MM.1S (cell line): ENCODE measurements around the gene TMEM37.

Experiments
- DNase-seq: peaks from one replicate; pipeline ENCODE4 v3.0.0-alpha.2; 2015
- H2AFZ ChIP-seq: fragments of 300-600 bp; sonication (generic); 2 replicates; pipeline ENCODE4 v1.6.0; 2016; ENCODE audit warnings: antibody characterized with exemption, low read length
- H3F3A ChIP-seq: fragments of 300-600 bp; sonication (generic); 2 replicates; pipeline ENCODE4 v1.6.1; 2016; ENCODE audit warnings: mild to moderate bottlenecking, antibody characterized with exemption, low read length, moderate library complexity, mixed read lengths; ENCODE audit not compliant: insufficient read depth
- H3K27ac ChIP-seq: fragments of 300-600 bp; sonication (generic); 2 replicates; pipeline ENCODE4 v1.5.1; 2016; ENCODE audit warnings: mild to moderate bottlenecking, low read length
- H3K27me3 ChIP-seq: fragments of 300-600 bp; sonication (generic); replicated peaks from 2 replicates; pipeline ENCODE4 v1.6.0; 2016; ENCODE audit warnings: low read length; ENCODE audit not compliant: insufficient read depth
- H3K36me3 ChIP-seq: fragments of 300-600 bp; sonication (generic); replicated peaks from 2 replicates; pipeline ENCODE4 v1.6.1; 2016; ENCODE audit warnings: mild to moderate bottlenecking, low read length, mixed read lengths; ENCODE audit not compliant: insufficient read depth
- H3K4me1 ChIP-seq: fragments of 300-600 bp; sonication (generic); 2 replicates; pipeline ENCODE4 v1.6.1; 2016; ENCODE audit warnings: low read length, mixed read lengths
- H3K4me2 ChIP-seq: fragments of 300-600 bp; sonication (generic); 2 replicates; pipeline ENCODE4 v1.6.0; 2016; ENCODE audit warnings: low read depth, low read length
- H3K4me3 ChIP-seq: fragments of 300-600 bp; sonication (generic); 2 replicates; pipeline ENCODE4 v1.5.1; 2016; ENCODE audit warnings: low read length, mixed read lengths
- H3K79me2 ChIP-seq: fragments of 300-600 bp; sonication (generic); 2 replicates; pipeline ENCODE4 v1.6.1; 2016; ENCODE audit warnings: mixed run types, low read length, mixed read lengths
- H3K9ac ChIP-seq: fragments of 300-600 bp; sonication (generic); 2 replicates; pipeline ENCODE4 v1.6.1; 2016; ENCODE audit warnings: low read length, mixed read lengths
- H3K9me2 ChIP-seq: fragments of 300-600 bp; sonication (generic); replicated peaks from 2 replicates; pipeline ENCODE4 v1.6.1; 2016; ENCODE audit warnings: mild to moderate bottlenecking, low read length, mixed read lengths; ENCODE audit not compliant: insufficient read depth
- H3K9me3 ChIP-seq: fragments of 300-600 bp; sonication (generic); replicated peaks from 2 replicates; pipeline ENCODE4 v1.6.1; 2016; ENCODE audit warnings: mild to moderate bottlenecking, low read length, mixed read lengths; ENCODE audit not compliant: insufficient read depth
- H4K20me1 ChIP-seq: fragments of 300-600 bp; sonication (generic); 2 replicates; pipeline ENCODE4 v1.6.1; 2016; ENCODE audit warnings: mild to moderate bottlenecking, low read length, moderate library complexity, mixed read lengths; ENCODE audit not compliant: insufficient read depth
- EZH2 ChIP-seq: fragments of 300-600 bp; sonication (generic); optimal IDR thresholded peaks from 2 replicates; pipeline ENCODE3; 2017; ENCODE audit warnings: low read depth, mild to moderate bottlenecking, antibody characterized with exemption, low read length, mixed read lengths
- EZH2phosphoT487 ChIP-seq: fragments of 300-600 bp; sonication (generic); IDR thresholded peaks from 2 replicates; pipeline ENCODE4 v1.6.1; 2018; ENCODE audit warnings: antibody characterized with exemption, low read length
- TF ChIP-seq, protein P1 (sequence below): fragments of 300-600 bp; sonication (generic); IDR thresholded peaks from 2 replicates; pipeline ENCODE4 v1.5.1; 2016; ENCODE audit warnings: antibody characterized with exemption, low read length, mixed read lengths

The TMEM37 gene

GRCh38 chr2:119430023-119430498 is 1.6 kb upstream of the TMEM37 start:
- H3K4me1 ChIP-seq: peaks cover 25% of the 10 kb centered on the region

DNA sequence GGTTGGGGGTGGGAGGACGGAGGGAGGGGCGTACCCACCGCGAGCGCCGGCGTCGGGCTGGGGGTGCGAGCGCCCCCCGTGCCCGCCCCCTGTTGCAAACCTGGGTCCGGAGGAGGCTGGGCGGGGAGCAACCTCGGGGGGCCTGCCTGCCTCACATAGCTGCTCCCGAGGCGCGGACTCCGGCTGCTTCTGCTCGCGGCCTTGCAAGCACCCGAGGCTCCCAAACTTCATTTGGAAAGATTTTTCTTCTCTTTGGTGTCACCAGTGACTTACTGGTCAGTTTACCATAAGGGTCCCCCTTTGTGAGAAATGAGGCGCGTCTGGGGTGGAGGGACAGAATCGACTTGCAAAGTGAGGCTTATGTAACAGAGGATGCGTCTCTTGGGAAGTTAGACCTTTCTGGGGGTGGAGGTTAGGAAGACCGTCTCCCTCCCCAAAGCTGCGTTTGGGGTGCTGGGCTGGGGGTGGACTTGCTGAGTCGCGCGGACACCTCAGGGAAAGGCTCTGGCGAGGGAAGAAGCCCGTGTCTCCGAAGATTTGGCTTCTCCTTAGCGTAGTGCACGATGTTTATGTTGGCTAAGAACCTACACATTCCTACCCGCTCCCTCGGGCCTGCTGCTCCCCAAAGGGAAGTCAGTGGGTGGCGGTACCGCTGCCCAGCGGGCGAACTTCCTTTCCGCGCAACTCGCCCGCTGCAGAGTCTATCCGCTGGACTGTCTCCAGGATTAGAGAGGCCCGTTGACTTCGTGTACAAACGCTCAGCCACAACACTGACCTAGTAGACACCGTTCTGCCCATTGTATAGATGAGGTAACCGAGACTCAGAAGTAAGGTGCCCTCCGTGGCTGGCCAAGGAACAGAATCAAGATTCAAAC is 559 bp downstream of the TMEM37 start:
- TF ChIP-seq, protein P1, sequence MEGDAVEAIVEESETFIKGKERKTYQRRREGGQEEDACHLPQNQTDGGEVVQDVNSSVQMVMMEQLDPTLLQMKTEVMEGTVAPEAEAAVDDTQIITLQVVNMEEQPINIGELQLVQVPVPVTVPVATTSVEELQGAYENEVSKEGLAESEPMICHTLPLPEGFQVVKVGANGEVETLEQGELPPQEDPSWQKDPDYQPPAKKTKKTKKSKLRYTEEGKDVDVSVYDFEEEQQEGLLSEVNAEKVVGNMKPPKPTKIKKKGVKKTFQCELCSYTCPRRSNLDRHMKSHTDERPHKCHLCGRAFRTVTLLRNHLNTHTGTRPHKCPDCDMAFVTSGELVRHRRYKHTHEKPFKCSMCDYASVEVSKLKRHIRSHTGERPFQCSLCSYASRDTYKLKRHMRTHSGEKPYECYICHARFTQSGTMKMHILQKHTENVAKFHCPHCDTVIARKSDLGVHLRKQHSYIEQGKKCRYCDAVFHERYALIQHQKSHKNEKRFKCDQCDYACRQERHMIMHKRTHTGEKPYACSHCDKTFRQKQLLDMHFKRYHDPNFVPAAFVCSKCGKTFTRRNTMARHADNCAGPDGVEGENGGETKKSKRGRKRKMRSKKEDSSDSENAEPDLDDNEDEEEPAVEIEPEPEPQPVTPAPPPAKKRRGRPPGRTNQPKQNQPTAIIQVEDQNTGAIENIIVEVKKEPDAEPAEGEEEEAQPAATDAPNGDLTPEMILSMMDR: no peak
- no peak for TF ChIP-seq EZH2
- no peak for TF ChIP-seq EZH2phosphoT487
- Histone ChIP-seq H3K27ac (no peak overlapping the region), H3K27me3 (no peaks in the 10 kb centered on the region), H4K20me1 (no peaks in the 10 kb centered on the region), H3K79me2 (no peaks in the 10 kb centered on the region), H2AFZ (peak overlapping the region; percentile 30; the same call in 1 of the 2 replicates), H3K36me3 (no peaks in the 10 kb centered on the region), H3F3A (peaks cover 20% of the 10 kb centered on the region), H3K4me3 (peak overlapping the region; percentile 44), H3K9ac (no peak overlapping the region), H3K4me2 (peak overlapping the region; percentile 76; the same call in 1 of the 2 replicates), H3K4me1 (peaks cover 25% of the 10 kb centered on the region), H3K9me3 (no peaks in the 10 kb centered on the region), H3K9me2 (no peaks in the 10 kb centered on the region)
- no peak for DNase-seq

More at GRCh38 chr2:119430023-119430498, 1.6 kb upstream of the TMEM37 start:
- Histone ChIP-seq H2AFZ (no peak overlapping the region), H3K27ac (peak overlapping the region; percentile 48; the same call in 1 of the 2 replicates), H3F3A (peaks cover 20% of the 10 kb centered on the region), H3K27me3 (no peaks in the 10 kb centered on the region), H4K20me1 (no peaks in the 10 kb centered on the region), H3K9ac (no peak overlapping the region), H3K9me3 (no peaks in the 10 kb centered on the region), H3K79me2 (no peaks in the 10 kb centered on the region), H3K4me3 (no peak overlapping the region), H3K4me2 (peak overlapping the region; percentile 41; the same call in 1 of the 2 replicates), H3K9me2 (no peaks in the 10 kb centered on the region), H3K36me3 (no peaks in the 10 kb centered on the region)
- no peak for TF ChIP-seq EZH2
- TF ChIP-seq, protein P1: no peak
- TF ChIP-seq EZH2phosphoT487: no peak
- DNase-seq: no peak

- Histone ChIP-seq H3K9me2 (no peaks in the 10 kb centered on the region), H3K79me2 (no peaks in the 10 kb centered on the region), H3K4me2 (no peak overlapping the region), H3K4me3 (no peak overlapping the region), H3K9ac (no peak overlapping the region), H3K27ac (no peak overlapping the region), H3K27me3 (no peaks in the 10 kb centered on the region), H3K4me1 (peaks cover 25% of the 10 kb centered on the region), H3F3A (peaks cover 20% of the 10 kb centered on the region), H4K20me1 (no peaks in the 10 kb centered on the region), H3K9me3 (no peaks in the 10 kb centered on the region), H3K36me3 (no peaks in the 10 kb centered on the region), H2AFZ (no peak overlapping the region)
- DNase-seq: no peak
- TF ChIP-seq EZH2phosphoT487: no peak
- TF ChIP-seq, protein P1: no peak
- TF ChIP-seq EZH2: no peak
These were observed 1.3 kb downstream of the TMEM37 start for GRCh38 chr2:119432851-119433522.
